ENCODE measurements around the gene BCAR3.
"Not testable (repeated sequence)": the region's sequence is repeated elsewhere in the genome, so short reads cannot be mapped to it uniquely, and the experiment has no call there.

Gene BCAR3

GRCh38 chr1:93666613-93667384 lies 14.8 kb downstream of the BCAR3 start:
- DNase-seq: no peak

- DNase-seq: no peak
Measured at GRCh38 chr1:93665015-93665414, 16.6 kb downstream of the BCAR3 start.

GRCh38 chr1:93663208-93663614 lies 18.4 kb downstream of the BCAR3 start:
- no peak for DNase-seq

DNA sequence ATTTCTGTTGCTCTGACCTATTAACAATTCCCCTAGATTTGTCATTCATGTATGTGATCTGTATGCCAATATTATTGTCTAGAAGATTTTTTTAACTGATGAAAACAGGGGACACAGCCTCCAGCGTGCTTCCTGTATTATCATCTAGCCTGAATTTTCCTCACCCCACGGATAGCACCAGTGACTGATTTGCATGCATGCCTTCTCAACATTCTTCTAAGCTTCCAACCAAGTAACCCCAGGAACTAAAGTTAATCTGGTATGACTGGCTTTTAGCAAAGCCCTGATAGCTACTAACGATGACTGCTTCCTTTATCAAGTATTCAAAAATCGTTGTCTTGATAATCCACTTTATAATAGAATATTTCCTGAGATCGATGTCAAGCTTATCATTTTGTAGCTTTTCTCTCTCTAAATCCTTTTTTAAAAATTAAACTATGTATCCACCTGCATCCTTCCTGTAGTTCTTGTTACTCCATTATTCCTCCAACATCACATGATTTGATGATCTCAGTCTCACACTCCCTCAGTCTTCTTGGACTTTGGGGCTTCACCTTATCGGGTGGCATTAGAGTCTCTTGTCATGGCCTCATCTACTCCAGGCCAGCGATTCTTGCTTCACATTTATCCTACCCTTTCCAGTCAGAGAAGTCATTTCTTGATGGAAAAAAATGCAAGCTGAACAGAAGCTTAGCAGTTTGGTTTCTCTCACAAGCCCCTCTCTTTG lies 19.0 kb downstream of the BCAR3 start:
- DNase-seq: peak; percentile 30

- peak; percentile 76 for DNase-seq
Measured at GRCh38 chr1:93661829-93662474, 19.7 kb downstream of the BCAR3 start.

GRCh38 chr1:93661341-93661740 lies 20.3 kb downstream of the BCAR3 start:
- DNase-seq: not testable (repeated sequence)

DNA sequence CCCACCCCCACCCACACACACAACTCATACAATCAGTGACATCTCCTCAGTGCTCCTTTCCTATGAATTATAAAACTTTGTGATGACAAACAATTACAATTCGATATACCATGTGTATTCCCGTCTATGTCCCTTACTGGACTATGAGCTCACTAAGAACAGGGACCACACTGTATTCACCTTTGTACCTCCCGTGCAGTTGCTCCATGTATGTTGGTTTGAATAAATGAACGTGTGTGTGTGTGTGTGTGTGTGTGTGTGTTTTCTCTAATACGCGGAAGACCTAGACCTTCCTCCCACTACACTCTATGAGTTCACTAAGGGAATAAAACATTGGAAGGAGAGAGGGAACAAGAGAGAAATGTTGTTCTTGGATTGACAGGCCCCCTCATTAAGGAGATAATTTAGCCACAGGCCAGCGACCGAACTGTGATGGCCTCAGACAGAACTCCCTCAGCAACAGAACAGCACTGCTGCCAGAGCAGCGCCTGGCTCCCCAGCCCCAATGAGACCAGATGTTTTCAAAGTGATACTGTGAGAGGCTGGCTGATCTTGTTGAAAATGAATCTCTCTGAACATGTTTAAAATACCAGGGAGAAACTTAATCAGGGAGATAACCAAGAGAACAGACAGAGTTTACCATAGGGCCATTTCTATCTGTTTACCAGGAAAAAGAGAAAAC lies 21.7 kb downstream of the BCAR3 start:
- no peak for DNase-seq

DNA sequence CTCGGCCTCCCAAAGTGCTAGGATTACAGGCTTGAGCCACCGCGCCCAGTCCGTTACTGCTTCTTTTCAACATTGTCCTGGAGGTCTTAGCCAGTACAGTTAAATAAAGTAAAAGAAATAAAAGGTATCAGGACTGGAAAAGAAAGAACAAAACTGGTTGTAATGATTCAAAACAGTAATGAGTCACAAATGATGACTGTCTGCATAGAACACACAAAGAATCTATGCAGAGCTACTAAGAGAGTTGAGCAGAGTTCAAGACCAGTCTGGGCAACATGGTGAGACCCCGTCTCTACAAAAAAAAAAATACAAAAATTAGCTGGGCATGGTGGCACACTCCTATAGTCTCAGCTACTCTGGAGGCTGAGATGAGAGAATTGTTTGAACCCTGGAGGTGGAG lies 23.4 kb downstream of the BCAR3 start:
- DNase-seq: peak; percentile 30

DNA sequence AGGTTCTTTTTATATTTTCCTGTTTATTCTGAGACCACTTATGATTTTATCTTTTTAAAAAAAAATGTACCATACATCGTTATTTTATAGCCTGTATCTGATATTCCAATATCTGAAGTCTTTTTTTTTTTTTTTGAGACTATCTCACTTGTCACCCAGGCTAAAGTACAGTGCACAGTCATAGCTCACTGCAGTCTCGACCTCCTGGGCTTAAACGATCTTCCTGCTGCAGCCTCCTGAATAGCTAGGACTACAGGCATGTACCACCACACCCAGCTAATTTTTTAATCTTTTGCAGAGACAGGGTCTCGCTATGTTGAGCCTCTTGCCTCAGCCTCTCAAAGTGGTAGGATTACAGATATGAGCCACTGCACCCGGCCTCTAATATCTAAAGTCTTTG lies 25.1 kb downstream of the BCAR3 start:
- no peak for DNase-seq

DNA sequence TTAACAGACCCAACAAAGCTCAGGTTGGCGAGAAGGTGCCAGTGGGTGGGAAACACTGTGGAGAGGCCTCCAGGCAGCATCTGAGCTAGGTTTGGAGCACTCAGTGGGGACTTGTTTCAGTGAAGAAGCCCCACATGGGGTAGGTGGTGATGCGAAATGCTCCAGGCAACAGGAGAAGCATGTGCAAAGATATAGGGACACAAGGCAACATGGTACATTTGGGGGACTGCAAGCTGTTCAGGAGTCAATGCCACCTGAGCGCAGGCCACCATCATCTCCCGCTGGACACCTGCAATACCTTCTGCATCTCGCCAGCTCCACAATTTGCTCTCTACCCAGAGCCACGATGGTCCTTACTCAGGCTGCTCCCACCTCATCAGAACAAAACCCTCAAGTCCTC lies 28.0 kb downstream of the BCAR3 start:
- no peak for DNase-seq

- DNase-seq: no peak
Measured at GRCh38 chr1:93652323-93652949, 29.2 kb downstream of the BCAR3 start.

DNA sequence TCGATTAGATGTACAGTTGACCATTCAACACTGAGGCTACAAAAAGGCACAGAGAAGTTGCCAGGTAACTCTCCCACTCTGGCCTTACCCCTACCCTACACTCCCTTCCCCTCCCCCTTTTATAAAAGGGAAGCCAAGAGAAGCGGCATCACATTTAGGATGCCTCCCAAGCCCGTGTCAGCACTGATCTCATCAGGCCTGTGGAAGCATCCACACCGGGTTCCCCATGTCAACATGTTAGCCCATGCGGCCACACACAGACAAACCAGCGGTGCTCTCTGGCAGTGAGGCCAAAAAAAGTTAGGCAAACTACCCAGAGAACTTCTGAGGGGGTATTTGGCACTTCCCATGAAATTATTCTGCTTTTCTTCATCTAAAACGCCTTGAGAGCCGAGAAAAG lies 29.9 kb downstream of the BCAR3 start:
- no peak for DNase-seq

DNA sequence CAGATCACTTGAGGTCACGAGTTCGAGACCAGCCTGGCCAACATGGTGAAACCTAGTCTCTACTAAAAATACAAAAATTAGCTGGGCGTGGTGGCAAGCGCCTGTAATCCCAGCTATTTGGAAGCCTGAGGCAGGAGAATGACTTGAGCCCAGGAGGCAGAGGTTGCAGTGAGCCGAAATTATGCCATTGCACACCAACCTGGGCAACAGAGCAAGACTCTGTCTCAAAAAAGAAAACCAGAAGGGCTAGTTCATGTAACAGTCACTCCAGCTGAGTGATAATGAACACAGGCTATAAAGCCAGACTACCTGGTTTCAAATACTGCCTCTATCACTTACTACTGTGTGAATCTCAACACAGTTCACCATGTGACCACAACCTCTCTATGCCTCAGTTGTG lies 31.5 kb downstream of the BCAR3 start:
- not testable (repeated sequence) for DNase-seq

GRCh38 chr1:93649231-93649630 lies 32.4 kb downstream of the BCAR3 start:
- DNase-seq: no peak

- no peak for DNase-seq
Measured at GRCh38 chr1:93648656-93649055, 33.0 kb downstream of the BCAR3 start.

GRCh38 chr1:93641527-93641926 lies 40.1 kb downstream of the BCAR3 start:
- peak; percentile 3 for DNase-seq

DNA sequence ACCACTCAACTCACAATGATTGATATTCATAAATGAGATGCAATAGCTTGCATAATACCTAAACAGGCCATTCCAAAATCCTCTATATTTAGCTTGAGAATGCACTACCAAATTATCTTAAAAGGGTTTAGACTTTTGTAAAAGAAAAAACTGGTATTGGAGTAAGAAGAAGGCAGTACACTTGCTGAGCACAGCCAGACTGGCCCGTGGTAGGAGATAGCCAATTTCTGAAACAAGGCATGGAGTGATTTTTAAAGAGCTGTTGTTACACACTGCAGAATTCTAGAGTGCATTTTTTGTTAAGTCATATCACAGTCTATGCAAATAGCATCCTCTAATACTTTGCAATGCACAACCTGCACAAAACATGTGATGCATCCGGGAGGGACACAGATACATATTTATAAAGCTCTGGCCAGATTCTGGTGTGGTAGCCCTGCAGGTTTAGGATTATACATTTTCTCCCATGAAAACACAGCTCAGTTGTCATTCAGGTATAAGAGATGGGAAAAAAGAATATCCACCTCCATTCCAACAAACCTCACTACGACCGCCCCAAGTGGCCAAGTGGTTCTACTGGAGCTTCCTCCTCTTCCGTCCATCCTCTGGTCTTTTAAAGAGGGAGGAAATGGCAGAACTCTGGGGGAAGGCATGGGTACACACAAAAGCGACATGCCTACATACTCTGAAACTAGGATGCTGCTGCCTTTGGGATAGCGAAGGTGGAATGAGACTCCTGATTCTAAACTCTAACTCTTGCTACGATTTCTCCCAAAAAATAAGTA lies 40.8 kb downstream of the BCAR3 start:
- DNase-seq: no peak

- DNase-seq: no peak
Measured at GRCh38 chr1:93638981-93639380, 42.7 kb downstream of the BCAR3 start.

- no peak for DNase-seq
Measured at GRCh38 chr1:93638307-93638847, 43.3 kb downstream of the BCAR3 start.

DNA sequence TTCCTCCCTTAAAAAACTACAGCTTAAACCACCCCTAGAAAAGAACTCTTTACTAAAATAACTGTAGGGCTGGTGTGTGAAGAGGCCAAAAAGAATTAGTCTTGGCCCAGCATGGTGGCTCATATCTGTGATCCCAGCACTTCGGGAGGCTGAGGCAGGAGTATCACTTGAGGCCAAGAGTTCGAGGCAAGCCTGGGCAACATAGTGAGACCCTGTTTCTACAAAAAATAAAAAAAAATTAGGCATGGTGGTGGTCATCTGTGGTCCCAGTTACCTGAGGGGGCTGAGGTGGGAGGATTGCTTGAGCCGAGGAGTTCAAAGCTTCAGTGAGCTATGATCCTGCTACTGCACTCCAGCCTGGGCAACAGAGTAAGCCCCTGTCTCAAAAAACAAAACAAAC lies 44.9 kb downstream of the BCAR3 start:
- DNase-seq: no peak
